Stimulated activated CD4-positive, alpha-beta T cell treated with anti-CD3 and anti-CD28 coated beads, Interleukin-4, amount 100 ng/mL, for 24 hours (primary cell): Measurements from ENCODE around the gene MAGT1.
"Not testable (repeated sequence)": the region's sequence is repeated elsewhere in the genome, so short reads cannot be mapped to it uniquely, and the experiment has no call there.

Source experiments
- DNase-seq: peaks from one replicate; pipeline ENCODE4 v3.0.0-alpha.2; 2020

The MAGT1 gene

GRCh38 chrX:77821989-77822388 lies 73.2 kb downstream of the MAGT1 start:
- not testable (repeated sequence) for DNase-seq

GRCh38 chrX:77820091-77820727 lies 75.0 kb downstream of the MAGT1 start:
- DNase-seq = no peak

- DNase-seq = no peak
Measured at GRCh38 chrX:77814210-77814609, 81.0 kb downstream of the MAGT1 start.

- DNase-seq = no peak
Measured at GRCh38 chrX:77802201-77802600, 93.0 kb downstream of the MAGT1 start.

- no peak for DNase-seq
Measured at GRCh38 chrX:77795124-77795523, 100.1 kb downstream of the MAGT1 start.

- DNase-seq = no peak
Measured at GRCh38 chrX:77793946-77794345, 101.3 kb downstream of the MAGT1 start.

GRCh38 chrX:77788050-77788449 lies 107.2 kb downstream of the MAGT1 start:
- DNase-seq = peak; percentile 19

- no peak for DNase-seq
Measured at GRCh38 chrX:77786365-77786680, 108.9 kb downstream of the MAGT1 start.

- DNase-seq = peak; percentile 76
Measured at GRCh38 chrX:77785486-77786364, 109.5 kb downstream of the MAGT1 start, which contains the start of gene ATRX. Gene ATRX (minus strand): TSS chrX:77786216. CDS start chrX:77786001, 215 bp downstream.

GRCh38 chrX:77779695-77780094 lies 115.5 kb downstream of the MAGT1 start:
- no peak for DNase-seq

- no peak for DNase-seq
Measured at GRCh38 chrX:77776659-77777058, 118.6 kb downstream of the MAGT1 start.
